DMS53 (cell line): ENCODE data around the gene RIOK1.

ENCODE experiments used
- DNase-seq: peaks from one replicate; lab custom pipeline; 2025; lab: John Stamatoyannopoulos, UW

The RIOK1 gene

DNA sequence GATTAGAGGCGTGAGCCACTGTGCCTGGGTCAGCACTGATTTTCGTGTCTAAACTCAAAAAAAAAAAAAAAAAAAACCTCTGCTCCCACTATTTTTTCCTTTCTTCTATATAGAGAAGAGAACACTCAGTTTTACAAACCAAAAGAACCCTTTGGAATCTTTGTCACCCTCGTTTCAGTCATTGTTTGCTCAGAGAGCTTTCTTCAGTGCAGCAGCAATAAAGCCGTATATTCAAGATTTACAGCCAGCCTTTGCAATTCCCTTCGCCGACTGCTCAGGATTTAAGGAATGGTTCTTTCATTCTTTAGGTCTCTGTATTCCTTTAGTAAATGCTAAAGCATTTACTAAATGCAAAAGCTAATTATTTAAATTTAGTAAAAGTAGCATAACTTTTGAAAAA lies 20.1 kb downstream of the RIOK1 start:
- DNase-seq: no peak

DNA sequence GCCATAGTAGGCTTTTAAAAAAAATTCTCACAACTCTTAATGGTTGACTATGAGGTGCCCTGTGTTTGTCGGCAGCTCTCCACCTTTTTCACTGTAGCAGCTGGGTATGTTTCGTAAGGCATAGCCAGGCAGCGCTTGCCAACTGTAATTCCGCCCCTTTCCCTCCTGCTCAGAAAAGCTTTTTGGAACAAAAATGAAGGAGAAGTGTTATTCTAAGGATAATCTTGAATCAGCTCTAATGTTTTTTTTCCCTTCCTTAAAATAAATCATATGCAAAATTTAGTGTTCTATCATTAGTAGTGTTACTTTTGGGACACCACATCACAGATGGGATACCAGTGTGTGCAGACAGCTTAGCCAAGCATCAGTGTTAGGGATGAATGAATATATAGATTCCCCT lies 21.2 kb downstream of the RIOK1 start:
- no peak for DNase-seq

DNA sequence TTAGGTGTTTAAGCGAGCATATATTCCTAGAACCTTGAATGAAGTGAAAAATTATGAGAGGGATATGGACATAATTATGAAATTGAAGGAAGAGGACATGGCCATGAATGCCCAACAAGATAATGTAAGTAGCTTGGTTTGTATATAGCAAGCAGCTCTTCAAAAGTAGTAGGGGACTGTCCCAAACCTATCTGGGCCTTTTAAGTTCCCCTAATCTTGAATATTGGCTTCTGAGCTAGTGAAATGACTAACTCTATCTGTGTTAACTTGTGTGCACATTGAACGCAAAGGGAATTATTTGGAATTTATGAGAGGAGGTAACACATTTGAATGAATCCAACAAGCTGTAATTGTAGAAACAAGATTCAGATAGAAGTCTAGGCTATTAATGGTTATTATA lies 21.7 kb downstream of the RIOK1 start:
- no peak for DNase-seq

DNA sequence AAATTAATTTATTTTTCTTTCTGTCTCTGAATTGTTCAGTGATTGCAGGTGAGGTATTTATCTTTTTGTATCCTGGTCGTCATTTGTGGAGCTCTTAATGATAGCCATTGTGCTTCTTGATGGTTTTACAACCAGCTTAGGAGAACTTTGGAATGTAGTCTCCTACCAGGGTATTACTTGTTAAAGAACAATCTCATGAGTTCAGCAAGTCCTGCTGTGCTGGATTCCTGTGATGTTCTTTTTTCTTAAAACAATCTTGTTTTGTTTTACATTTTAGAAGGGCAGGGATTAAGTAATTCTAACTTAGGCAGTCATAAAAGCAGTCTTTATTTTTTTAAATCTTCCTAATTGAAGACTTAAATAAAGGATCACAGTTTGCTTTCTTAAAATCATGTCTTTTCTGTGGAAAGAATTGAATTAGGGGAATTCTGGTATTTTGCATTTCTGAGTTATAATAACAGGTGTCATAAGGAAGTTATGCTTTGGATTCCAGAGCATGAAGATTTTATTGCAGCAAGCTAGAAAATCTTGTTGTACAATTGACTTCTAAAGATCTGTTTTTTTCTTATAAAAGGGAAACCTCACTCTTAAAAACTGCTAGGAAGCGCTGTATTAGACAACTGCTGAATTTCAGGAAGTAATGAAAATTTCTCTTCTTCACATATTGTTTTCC lies 23.7 kb downstream of the RIOK1 start:
- DNase-seq: no peak

DNA sequence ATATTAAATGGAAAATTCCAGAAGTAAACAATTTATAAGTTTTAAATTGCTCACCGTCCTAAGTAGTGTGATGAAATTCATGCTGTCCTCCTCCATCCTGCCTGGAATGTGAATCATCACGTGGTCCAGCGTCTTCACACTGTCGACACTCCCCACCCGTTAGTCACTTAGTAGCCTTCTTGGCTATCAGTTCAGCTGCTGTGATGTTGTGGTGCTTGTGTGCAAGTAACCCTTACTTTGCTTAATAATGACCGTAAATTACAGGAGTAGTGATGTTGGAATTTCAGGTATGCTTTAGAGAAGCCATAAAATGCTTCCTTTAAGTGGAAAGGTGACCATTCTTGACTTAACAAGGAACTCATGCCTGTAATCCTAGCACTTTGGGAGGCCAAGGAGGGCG lies 25.2 kb downstream of the RIOK1 start:
- no peak for DNase-seq

DNA sequence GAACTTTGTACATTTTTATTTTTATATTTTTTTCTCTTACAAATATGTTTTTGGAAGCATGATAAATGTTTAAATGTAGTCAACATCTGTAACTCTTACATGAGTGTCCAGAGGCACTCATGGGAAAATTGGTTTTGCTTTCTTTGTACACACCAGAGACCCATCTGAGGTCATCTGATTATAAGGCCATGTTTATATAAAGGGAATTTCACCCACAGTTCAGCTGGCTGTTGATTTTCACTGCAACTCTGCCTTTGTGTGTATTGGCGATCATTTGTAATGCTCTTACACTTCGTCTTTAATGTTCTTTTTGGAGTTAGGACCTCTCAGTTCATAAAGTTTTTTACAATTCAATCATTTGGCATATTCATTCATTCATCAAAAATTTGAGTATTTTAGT lies 28.1 kb downstream of the RIOK1 start:
- peak; percentile 42 for DNase-seq

DNA sequence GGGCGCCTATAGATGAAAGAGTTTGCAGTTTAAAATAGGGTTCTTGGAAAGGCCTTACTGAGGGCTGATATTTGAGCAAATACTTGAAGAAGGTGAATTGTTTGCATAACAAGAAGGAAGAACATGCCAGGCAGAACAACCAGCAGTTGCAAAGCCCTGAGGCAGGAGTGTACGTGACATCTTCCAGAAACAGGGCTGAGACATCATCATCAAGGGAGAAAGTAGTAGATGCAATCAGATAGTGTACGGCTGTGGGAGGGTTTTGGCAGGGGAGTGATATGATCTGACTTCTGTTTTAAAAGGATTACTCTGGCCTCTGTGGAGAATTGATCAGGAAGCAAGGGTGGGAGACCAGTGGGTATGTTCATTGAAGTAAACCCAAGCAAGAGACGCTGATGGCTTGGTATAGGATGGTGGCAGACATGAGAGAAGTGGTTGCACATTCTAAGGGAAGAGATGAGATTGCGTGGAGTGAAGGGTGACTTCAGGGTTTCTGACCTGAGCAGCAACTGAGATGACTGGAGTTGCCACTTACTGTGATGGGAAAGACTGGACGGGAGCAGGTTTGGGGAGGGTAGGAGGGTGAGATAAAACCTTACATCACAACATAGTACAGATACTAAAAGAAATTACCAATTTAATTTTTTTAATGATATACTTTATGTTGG lies 28.8 kb downstream of the RIOK1 start:
- peak; percentile 28 for DNase-seq

DNA sequence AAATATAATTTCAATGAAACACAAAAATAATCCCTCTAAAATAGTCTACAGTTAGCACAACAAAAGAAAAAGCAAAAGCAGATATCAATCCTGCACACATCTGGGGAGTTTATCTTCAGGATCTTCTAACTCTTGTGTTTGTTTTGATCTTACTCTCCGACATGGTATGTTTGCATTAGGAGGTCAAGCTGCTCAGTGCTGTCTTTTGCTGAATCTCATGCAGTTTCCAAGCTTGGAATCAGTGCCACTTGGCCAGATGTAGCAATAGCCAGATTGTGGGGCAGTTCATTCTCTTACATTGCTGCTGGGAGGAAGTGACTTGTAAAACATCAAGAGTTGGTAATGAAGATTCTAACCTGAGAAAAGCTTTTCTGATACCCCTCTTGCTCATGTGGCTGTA lies 29.5 kb downstream of the RIOK1 start:
- DNase-seq: peak; percentile 46

DNA sequence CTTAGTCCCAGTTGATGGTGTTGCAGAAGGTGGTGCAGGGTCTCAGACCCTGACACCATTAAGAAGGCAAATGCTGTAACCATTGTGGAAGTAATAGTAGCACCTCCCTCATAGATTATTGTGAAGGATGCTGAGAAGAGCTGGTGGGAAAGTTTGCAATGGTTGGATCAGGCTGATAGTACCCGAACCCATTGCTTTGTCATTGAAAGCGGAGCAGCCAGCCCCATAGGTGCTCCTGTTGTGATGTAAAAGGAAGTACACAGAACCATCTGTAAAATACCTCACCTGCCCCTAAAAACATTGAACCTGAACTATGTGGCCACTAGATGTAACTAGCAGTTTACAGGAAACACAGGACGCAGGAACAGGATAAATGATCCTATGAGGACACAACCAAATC lies 31.5 kb downstream of the RIOK1 start:
- DNase-seq: no peak

DNA sequence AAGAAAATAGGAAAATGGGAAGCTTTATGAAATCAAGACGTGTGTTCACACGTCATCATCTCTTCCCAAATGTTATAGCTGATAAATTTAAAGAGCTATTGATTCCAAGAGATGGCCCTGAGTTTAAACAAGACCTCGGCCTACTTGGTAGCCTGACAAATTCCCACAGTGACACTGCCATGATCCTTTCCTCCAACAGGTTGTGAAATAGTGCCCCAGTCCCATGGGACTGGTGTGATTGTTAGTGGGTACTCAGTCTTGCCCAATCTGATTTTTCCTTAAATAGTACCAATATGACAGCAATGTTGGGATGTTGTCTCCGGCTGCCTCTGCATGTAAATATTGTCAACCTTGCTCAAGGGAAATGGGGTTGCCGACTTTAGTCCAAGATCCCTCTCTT lies 34.5 kb downstream of the RIOK1 start:
- DNase-seq: no peak

DNA sequence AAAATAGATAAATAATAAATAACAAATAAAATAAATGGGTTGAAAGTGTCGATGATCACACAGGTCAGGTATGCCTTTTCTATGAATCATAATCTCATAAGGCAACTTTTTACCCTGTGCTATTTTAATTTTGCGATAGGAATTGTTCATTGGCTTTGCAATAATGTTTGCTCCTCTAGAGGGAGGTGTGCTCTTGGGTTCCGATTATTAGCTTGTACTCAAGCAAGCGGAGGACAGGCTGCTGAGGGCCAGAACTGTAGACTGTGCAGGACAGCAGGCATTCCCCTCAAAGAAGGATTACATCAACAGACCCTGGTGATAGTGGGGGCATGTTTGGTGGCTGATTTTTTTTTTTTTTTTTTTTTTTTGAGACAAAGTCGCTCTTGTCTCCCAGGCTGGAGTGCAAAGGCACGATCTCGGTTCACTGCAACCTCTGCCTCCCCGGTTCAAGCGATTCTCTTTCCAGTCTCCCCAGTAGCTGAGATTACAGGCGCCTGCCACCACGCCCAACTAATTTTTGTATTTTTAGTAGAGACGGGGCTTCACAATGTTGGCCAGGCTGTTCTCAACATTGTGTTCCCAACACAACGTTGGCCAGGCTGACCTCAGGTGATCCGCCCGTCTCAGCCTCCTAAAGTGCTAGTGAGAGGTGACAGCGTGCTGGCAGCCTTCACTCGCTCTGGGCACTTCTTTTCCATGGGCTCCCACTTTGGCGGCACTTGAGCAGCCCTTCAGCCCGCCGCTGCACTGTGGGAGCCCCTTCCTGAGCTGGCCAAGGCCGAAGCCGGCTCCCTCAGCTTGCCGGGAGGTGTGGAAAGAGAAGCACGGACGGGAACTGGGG lies 35.6 kb downstream of the RIOK1 start:
- DNase-seq: peak; percentile 84

DNA sequence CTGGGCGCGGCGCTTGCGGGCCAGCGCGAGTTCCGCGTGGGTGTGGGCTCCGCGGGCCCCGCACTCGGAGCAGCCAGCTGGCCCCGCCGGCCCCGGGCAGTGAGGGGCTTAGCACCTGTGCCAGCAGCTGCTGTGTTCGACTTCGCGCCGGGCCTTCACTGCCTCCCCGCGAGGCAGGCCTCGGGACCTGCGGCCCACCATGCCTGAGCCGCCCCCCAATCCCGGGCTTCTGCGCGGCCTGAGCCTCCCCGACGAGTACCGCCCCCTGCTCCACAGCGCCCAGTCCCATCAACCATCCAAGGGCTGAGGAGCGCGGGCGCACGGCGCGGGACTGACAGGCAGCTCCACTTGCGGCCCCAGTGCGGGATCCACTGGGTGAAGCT lies 36.2 kb downstream of the RIOK1 start:
- DNase-seq: no peak

DNA sequence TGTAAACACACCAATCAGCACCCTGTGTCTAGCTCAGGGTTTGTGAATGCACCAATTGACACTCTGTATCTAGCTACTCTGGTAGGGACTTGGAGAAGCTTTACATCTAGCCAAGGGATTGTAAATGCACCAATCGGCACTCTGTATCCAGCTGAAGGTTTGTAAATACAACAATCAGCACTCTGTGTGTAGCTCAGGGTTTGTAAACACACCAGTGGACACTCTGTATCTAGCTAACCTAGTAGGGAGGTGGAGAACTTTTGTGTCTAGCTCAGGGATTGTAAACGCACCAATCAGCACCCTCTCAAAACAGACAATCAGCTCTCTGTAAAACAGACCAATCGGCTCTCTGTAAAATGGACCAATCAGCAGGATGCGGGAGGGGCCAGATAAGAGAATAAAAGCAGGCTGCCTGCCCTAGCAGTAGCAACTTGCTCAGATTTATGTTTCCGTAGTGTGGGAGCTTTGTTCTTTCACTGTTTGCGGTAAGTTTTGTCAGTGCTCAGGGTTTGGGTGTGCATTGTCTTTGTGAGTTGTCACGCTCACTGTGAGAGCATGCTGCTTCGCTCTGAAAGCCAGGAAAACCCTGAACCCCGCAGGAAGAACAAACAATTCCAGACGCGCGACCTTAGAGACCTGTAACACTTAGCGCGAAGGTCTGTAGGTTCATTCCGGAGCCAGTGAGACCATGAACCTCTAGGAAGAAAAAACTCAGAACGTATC lies 37.0 kb downstream of the RIOK1 start:
- no peak for DNase-seq

DNA sequence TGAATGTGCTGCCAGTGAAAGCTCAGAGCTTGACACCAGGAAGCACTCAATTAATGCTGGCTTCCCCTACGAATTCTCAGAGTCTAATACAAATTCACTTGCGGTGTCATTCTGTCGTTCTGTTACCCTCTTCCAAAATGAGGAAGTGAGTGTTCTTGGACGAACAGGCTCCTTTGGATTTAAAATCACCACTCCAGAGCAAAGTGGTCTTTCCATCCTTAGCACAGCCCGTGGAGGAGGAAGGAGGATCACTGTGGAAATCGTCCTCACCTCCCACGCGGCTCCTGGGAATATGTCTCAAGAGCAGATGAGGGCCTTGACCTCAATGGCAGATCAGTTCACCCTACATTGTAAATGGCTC lies 41.7 kb downstream of the RIOK1 start:
- DNase-seq: no peak

DNA sequence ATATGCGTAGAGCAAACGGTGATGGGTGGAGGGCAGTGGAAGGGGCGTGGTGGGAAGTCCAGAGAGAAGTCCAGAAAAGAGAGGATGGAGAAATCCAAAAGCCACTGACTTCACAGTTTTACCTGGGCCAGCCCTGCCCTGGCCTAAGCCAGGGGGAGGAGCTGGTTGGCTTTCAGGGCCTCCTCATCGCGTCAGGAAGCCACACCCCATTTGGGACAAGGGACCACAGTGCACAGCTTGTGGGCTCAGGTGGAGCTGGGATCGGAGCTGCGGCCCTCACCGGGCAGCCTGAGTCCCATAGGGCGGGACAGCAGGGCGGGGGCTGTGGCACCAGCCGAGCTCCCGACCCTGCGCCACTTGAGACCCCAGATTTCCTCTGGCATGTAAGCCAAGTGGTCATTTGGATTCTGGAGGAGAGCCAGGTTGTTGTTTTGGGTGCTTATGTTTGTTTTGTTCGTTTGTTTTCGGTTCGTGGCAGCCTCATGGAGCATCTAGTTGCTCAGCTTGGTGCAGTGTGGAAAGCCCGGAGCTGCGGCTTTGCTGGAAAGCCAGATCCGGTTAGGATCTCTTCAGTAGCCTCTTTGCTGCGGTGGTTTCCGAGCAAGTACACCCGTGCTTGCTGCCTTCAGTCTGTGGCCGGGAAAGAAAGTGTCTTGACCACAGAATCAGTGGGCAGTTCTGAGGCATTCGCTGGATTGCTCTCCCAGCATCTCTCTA lies 42.2 kb downstream of the RIOK1 start:
- DNase-seq: peak; percentile 82

DNA sequence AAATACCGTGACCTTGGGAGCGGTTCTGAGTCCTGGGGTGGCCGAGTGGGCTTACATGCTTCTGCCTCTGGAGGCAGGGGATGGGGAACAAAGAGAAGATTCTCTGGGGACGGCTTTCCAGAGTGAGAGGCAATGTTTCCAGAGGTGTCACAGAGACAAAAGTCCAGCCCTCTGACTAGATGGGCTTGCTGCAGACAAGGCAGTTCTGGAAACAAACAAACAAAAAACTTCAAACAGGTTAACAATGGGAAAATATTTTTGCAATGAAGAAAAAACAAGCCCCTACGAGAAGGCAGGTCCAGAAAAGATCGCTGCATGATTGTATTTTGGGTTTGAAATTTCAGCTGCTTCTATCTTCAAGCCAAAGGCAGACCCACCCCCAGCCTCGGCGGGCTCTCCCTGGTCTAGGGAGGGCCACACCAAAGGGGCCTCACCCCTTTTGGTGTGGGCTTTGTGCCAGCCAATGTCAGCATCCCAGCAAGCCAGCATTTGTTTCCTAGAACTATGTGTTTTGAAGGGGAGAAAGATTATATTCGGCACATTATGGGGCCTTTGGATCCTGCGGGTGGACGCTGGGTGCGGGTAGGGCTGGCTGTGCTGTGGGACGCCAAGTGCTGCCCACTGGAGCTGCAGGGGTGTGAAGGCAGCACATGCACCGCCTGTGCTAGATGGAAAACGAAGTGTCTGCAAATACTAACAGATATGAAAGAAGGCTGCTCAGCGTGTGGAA lies 42.9 kb downstream of the RIOK1 start:
- DNase-seq: no peak

DNA sequence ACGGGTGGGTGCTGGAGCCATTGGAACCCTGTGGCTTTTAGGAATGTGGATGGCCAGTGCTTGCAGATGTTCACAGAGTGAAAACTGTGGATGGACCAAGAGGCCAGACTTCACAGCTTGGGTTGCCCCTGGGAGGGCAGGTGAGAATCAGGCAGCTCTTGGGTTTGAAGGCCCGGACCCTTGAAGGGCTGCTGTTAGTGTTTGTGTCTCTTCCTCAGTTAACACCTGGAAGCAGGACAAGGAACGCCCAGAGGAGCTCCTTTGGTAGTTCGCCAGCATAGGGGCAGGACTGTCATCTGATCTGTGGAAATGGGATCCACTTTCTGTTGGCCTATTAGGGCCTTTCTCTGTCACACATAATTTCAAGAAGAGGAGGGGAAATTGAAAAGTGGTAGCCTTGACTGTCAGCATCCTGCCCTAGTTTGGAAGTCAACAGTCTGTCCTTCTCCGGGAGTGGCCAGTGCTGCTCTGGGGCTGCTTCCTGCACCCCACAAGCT lies 43.6 kb downstream of the RIOK1 start:
- no peak for DNase-seq

DNA sequence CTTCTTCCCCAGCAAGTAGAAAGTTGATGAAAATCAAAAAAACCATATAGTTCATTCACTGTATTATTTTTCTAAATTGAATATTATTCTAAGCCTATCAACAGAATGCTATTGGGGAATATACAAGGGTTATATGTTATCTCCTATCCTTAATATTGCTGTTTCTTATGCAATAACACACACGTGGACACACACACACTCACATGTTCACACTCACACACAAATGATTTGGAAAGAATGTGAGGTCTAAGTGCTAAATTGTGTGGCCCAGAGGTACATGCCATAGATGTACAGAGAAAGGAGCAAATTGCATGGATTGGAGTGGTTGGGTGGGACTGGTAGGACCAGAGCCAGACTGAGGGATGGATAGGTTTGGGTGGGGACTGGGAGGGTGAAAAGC lies 45.1 kb downstream of the RIOK1 start:
- DNase-seq: no peak

DNA sequence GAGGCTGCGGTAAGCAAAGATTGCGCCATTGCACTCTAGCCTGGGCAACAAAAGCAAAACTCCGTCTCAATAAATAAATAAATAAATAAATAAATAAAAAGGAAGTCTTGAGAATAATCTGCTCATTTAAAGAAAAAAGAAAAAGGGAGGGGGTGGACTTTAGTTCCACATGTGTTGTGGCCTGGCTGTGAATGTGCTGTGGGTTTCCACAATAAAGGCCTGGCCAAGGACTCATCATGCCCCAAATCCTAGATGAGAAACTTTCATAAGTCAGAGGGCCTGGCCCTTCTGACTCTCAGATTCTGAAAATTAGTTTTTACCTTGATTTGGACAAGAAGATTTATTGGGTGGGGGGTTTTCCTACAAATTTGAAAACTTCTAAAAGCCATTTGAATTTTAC lies 48.4 kb downstream of the RIOK1 start:
- no peak for DNase-seq

DNA sequence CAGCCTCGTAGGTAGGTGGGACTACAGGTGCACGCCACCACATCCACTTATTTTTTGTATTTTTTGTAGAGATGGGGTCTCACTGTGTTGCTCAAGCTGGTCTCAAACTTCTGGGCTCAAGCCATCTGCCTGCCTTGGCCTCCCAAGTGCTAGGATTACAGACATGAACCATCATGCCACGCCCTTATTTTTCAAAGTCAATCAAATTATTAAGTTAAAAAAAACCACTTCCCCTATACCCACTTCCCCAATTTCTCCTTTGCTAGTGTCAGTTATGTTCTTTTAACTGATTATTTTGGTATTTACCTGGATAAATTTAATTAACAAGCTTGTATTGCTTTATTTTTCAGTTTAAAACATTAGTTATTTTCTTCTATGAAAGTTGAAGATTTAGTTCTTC lies 49.6 kb downstream of the RIOK1 start:
- DNase-seq: no peak

DNA sequence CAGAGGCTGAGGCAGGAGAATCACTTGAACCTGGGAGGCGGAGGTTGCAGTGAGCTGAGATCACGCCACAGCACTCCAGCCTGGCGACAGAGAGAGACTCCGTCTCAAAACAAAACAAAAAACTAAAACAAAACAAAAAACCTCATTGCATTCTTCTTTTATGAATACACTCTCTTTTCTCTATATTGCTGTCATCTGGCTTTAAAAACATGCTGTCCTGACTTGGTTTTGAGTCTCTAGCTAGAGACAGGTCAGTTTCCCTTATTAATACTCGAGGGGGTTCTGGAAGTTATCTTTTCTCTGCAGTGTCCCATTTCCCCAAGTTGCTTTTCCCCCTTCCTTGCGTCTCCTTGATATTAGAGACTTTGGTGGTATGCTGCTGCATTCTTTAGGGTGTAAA lies 50.9 kb downstream of the RIOK1 start:
- DNase-seq: no peak
